NCI-H2081 (cell line): ENCODE results near the gene SPRR1A.

Experiments
- DNase-seq, 2 experiments: peaks; one replicate each; lab custom pipeline; 2025; lab: John Stamatoyannopoulos, UW

SPRR1A gene, protein sequence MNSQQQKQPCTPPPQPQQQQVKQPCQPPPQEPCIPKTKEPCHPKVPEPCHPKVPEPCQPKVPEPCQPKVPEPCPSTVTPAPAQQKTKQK

DNA sequence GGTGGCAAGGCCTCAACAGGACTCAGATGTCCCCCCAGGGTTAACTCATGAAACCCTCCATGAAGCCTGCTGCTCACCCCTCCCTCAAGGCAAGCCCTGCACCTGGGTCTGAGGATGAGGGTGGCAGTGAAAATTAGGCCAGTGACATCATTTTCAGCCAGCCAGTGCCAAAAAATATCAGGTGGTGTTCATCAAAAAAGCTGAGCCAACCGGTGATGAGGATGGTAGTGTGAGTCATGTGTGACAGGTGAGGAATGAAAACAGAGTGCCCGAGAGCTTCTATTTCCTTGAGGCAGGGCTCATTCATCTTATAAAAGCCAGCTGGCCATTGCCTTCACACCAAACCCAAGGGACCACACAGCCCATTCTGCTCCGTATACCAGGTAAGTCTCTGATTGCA lies at the start of gene SPRR1A:
Gene SPRR1A (plus strand): TSS at position 339 of the 400 bp plus-strand sequence. CDS start 1,150 bp downstream, outside the sequence.
- no peak for DNase-seq

DNA sequence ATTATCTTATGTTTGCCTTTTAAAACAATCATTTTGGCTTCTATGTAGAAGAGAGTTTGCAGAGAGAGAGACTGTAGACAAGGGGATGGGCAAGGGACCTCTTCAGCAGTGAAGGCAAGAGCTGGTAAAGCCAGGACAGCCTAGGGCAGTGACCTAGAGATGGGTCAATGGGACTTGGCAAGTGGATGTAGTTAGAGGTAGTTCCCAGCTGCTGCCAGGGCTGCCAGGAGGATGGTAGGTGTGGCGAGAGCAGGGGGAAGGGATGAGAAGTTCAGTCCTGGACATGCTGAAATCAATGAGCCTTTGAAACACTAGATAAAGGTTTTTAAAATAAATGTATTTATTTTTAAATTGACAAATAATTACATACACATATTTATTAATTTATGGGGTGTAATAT lies 43.3 kb upstream of the SPRR1A start:
- DNase-seq, result no peak

DNA sequence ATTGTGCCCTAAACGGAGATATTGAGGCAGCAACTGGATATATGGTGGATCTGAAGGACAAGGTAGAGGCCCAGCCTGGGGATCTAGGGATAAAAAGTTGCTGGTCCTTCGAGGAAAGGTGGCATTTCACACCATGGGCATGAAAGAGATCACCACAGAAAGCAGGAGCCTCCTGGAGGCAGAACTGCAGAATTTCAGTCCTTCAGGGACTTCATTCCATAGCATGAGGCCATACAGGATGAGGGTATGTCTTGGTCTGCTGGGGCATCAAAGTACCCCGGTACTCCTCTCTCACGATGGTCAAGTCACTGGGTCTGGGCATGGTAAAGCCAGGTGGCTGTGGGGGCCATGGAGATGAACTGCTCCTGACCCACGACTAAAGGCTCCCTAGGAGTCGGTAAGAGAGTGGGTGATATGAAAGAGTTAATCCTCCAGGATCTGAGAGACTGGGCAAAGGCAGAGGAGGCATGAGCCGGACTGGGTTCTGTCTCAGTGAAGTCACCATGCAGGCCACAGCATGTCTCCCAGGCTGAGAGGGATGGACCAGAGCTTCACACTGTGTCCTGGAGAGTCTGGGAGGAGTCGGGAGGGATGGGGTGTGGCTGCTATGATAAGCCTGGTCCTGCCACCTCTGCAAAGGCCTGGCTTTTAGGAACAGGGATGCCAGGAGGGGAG lies 42.7 kb upstream of the SPRR1A start:
- no peak for DNase-seq

DNA sequence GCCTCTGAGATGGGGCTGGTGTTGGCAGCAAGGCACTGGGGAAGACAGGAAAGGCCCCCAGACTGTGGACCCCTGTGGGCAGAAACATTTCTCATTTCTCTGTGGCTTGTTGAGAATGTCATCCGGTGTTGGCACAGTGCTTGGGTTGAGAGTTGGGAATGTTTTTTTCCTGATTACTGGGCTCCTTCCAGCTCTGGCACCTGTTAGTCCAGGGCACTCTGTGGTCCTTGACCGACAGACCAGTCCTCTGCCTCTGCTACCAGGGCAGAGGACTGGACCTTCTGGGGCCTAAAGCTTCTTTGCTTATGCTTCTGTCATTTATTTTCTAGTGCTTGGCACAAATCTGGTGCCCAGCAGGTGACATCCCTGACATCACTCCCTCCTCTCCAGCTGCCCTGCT lies 41.7 kb upstream of the SPRR1A start:
- no peak for DNase-seq

DNA sequence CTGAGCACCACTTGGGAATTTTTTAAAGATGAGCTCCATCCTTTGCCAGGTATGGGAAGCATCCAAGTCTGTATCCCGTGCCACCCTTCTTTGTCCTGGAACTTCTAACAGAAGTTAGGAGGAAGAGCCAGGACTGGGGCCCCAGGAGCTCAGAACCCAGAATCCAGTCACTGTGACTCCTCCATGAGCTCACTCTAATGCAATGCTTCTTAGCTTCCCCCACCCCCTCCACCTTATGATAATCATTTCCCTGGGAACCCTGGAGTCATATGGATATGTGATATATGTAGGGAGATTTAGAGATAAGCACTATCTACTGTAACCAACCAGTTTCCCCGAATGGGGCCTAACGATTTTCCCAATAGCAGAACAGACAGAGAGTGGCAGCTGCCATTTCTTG lies 37.6 kb upstream of the SPRR1A start:
- no peak for DNase-seq

DNA sequence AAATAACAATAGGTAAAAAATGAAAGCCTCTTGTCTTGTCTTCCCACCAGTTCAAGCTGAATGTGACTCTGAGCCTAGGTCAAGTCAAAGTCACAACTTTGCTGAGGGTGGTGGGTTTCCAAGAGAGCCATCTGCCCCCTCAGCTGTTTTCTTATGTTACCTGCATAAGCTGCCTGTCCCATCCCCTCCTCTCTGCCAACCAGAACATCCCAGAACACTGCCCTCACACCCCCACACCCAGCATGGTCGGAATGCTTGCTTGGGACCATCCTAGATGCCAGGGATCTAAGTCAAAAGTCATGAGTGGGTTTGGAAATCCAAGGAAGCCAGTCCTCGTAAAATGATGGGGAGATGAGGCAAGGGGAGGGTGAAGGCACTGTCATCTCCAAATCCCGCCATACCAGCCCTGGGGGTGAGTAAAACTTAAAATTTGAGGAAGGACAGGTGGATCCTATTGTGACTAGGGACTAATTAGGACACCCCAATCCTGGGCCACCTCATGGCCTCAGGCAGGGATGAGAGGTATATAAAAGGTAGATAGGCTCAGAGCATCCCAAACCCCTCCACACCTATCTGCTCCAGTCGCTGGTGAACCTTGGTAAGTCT lies 37.1 kb upstream of the SPRR1A start, which contains the start of gene SPRR5:
Gene SPRR5 (plus strand): TSS at position 556 of the 606 bp plus-strand sequence. CDS start 1,349 bp downstream, outside the sequence.
- DNase-seq, result no peak

DNA sequence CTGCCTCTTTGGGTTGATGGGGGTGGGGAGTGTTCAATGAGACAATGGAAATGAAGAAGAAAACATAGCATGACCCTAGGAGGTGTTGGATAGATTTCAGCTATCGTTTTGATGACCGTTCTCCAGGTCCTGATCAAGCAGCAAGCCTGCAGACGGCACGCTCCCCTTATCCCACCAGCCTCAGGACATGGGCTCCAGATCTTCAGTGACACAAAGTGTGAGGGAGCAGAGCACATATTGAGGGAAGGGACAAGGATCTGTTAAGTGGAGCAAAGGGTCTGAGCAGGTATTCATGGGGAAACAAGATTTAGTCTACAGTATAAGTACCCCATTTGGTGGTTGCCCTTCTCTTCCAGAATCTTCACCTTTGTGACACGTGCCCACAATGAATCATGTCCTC lies 32.2 kb upstream of the SPRR1A start:
- DNase-seq, result no peak

DNA sequence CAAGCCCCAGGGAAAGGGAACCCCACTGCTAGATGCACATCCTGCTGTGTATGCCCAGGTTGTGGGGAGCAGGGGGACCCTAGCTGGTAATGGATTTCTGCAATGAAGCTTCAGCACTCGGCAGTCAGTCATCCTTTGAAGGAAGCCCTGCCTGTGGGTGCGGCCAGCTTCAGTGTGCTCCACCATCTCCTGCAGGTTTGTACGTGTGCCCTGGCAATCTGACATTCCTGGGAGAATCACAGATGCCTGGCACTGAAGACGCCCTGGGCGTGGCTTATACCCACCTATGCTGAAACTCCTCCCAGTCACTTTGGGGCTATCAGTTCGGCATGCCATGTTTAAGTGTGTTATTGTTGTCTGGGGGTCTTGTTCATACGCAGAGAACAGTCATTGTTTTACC lies 30.1 kb upstream of the SPRR1A start:
- DNase-seq, result no peak

DNA sequence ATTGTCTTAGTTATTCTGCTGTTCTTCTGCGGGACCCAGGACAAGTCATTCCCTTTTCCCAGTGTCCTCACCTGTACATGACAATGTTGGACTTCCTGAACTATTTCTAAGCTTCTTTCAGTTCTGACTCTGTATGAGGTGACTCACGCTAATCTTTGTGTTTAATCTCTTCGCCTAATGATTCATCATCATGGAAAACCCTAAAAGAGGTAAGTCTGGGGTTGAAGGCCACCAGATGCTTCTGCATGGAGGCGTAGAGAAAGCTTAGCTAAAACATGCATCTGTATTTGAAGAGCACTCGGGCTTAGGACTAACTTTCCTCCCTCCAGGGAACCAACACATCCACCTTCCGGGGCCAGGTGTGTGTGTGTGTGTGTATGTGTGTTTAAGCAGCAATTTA lies 29.4 kb upstream of the SPRR1A start:
- DNase-seq, result no peak

DNA sequence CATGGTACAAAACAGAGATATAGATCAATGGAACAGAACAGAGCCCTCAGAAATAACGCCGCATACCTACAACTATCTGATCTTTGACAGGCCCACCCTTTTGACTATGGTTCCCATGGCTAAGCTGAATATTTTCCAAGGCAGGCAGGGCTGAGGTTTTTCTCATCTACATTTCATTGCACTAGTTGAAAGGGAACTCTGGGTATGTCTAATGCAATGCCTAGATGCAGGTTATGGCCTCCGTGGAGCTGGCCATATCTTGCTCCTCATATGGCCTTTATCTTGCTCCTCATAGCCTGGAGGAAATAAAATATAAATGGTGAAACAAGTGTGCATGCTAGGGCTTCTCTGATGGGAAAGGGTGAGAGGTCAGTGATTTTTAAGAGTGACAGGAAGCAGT lies 26.3 kb upstream of the SPRR1A start:
- no peak for DNase-seq

DNA sequence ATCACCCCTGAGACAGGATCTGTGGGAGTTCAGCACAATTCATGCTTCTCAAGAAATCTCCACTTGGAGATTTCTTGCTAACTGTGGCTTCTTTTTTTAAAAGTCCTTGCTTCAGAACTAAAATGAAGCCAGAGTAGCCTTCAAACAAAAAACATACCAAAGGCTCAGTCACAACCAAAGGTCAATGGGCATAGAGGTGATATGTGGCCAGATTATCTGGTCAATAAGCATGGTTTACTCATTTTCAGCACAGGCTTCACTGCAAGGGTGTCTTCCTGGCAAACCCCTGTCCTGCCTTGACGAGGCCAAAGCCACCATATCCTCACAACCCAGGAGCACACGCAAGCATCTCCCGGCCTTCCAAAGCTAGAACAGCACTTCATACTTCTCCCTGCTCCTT lies 24.6 kb upstream of the SPRR1A start:
- DNase-seq, result no peak

DNA sequence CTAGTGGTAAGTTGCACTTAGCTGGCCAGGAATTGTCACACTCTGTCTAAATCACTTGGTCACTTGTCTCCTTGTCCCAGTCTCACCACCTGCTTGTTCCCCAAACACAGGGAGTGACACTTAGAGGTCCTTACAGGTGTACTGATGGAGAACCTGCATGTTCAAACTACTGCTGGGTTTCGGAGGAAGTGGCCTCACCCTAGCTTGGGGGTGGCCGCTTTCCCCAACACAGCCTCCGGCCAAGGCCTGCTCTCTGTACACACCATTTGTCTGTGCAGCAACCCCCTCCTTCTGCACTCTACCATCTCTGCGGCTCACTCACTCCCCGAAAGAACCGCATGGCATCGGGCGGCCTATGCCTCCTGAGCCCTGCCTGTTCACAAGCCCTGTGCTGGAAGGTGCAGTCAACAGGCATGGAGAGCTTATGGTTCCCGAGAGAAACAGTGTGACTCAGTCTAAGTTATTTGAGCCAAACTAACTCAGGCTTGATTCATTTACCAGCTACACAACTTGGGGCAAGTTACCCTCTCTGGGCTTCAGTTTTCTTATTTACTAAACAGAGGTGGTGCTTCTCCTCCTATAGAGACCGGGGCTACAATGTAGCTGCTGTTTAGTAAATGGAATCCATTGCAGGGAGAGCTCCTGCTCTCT lies 24.0 kb upstream of the SPRR1A start:
- DNase-seq, result no peak

DNA sequence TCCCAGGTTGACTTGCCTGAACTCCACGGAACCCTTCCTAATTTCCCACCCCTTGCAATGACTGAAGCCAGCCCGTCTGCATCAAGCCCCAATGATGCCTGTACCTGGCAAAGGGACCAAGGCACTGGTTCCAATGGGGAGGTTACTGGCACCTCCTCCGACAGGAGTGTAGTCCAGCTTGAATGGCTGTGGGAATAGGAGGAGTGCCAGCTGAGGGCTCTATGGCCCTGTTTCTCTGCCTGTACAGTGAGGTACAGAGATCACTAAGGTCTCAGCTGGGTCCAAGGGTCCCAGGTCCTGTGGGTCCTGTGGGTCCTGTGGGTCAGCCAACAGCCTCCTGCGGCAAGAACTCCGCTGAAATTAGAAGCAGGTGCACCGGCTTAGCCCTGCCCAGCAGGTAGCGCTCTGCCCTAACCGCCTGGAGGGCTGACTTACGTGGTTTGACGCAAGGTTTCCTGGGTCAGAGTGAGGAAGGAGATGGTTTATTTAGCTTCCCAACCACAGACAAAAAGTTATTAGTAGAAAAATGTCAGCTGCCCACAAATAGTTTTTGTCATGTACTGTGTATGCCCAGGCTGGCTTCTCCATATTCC lies 23.3 kb upstream of the SPRR1A start:
- no peak for DNase-seq

DNA sequence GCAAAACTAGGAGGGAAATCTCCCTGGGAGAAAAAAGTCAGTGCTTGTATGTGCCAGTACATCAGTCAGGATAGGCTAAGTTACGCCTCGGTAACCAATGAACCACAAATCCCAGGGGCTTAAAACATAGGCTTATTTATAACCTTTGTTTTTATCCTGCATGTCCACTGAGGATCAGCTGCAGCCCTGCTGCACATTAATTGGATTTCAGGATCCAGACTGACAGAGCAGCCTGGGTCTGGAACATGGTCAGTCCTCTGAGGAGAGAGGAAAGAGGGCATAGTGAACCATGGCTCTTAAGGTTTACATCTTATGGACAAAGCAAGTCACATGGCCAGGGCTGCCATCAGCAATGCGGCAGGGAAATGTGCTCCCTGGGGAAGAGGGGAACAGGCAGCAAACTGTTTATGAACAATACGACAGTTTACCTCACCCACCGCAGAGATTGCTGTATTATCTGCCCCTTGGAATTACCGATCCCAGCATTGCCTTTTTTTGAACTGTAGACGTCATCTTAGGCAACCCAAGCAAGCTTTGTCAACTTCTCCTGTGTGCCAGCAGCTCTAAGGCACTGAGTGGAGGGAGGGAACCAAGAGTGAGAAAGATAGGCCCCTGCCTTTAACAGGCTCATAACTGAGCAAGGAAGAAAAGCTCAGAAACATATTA lies 22.5 kb upstream of the SPRR1A start:
- DNase-seq, result no peak

DNA sequence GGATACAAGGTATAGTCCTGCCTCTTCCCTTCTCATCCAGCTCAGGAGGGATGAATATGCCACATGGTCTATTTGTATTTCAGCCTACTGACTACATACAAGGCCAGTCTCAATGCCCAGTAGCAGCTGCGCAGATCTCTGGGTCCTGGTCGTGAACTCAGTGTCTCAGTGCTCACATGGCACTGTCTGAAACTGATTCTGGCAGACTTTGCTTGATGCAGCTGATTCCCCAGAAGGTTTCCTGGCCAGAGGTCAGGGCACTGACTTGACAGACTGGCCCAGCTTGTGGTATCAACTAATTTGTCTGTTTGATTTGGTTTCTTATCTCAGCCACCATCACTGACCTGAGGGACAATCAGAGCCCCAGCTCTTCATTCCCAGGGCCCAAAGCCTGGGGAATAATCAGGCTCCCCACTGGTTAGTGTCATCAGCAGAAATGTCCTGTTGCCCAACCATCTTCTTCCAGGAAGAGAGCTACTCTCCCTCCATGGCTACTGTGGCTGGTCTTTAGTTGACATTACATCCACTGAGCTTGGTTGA lies 20.9 kb upstream of the SPRR1A start:
- no peak for DNase-seq

DNA sequence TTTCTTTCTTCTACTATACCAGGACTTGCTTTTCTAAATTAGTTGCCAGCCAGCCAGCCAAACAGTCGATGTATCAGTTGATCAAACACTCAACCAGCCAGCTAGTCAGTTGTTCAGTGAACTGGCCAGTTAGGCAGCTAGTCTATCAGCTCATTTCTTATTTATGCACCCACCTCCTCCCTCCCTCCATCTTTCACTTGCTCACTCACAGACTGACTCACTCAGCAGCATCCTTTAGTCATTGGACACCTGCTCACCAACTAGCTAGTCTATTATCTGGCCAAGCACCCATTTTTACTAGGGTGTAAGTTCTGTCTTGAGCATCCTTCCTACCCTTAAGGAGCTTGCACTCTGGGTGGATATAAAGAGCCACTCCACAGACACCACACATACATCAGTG lies 19.3 kb upstream of the SPRR1A start:
- DNase-seq, result no peak

DNA sequence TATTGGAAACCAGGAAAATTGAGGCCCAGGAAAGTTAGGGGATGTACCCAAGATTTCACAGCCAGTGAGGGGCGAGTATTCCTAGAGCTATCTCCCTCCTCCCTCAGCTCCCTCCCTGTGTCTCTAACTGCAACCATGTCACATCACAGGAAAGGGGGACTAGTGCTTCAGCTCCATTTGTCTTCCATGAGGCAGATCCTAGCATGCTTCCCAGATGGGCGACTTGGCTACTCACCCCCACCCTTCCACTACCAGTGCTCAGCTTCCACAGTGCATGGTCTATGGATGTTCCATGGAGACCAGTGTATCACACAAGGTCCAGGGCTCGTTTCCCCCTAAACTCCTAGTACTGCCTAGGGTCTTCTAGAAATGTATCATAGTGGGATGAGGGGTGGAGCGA lies 18.0 kb upstream of the SPRR1A start:
- DNase-seq, result no peak

DNA sequence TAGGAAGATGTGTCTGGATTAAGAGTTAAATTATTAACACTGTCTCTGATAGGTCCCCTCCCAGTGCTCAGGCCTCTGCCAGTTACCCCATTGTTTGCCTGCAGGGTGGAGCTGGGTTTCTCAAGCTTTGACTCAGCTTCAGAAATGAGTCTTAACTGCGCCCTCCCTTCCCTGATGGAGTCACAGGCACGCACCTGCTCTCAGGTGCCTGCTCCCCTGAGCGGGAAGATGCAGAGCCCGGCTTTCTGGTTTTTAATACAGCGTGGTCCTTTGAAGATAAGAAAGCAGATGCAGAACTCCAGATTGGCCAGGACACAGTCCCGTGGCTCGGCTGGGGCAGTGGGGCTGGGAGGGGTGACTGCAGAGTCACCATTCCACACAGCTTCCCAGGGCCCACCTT lies 16.7 kb upstream of the SPRR1A start:
- DNase-seq, result no peak

DNA sequence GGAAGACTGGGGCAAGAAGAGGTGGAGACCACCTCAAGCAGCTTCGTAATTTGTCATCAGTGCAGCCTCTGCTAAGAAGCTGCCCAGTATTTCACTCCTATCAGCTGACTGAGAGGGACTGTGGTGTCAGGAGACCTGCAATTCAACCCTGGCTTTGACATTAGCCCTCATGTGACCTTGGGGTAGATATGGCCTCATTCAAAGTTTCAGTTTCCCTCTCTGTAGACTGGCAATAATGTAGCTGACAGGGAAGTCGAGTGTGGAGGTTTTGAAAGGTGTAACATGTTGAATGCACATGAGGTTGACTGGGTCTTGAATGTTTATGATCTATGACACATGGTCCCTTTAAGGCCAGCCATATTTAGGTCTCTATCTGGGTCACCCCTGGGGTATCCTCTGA lies 15.6 kb upstream of the SPRR1A start:
- no peak for DNase-seq

DNA sequence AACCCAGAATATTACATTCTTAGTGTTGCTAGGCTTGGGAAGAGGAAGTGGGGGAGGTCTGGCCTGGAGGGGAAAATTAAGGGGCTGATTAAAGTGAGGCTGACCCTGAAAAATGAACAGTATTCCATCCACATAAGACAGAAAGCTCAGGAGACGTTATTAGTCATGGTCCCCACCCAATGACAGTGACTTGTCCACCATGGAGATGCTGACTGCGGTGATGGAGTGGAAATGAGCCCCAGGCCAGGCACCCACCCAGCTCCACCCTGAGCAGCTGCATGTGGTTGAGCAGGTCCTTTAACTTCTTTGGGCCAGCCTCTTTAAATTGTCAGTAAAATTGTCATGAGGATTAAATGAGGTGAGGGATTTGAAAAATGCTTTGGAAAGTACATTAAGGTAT lies 14.8 kb upstream of the SPRR1A start:
- no peak for DNase-seq

DNA sequence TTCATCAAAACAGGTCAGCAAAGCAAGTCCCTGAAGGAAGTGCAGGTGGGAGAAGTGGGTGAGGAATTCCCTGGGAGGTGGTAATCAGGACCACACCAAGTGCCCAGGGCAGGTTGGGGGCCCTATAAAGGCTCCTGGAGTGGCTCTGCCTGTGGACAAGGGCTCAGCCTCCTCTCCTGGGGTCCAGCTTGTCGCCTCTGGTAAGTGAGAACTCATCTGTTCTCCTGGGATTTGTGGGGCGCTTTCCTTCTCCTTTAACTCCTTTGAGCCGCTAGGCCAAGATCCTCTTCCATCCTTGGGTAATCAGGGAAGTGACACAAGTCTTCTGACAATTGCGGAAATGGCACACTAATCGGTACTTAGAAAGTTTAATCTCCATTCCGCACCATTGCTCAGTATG lies 13.4 kb upstream of the SPRR1A start, which contains the start of gene SPRR4:
Gene SPRR4 (plus strand): TSS at position 154 of the 400 bp plus-strand sequence. CDS start 1,243 bp downstream, outside the sequence.
- no peak for DNase-seq
